ENCODE data around the gene ZFP57.
"Not testable (repeated sequence)": the region's sequence is repeated elsewhere in the genome, so short reads cannot be mapped to it uniquely, and the experiment has no call there.

Gene ZFP57

DNA sequence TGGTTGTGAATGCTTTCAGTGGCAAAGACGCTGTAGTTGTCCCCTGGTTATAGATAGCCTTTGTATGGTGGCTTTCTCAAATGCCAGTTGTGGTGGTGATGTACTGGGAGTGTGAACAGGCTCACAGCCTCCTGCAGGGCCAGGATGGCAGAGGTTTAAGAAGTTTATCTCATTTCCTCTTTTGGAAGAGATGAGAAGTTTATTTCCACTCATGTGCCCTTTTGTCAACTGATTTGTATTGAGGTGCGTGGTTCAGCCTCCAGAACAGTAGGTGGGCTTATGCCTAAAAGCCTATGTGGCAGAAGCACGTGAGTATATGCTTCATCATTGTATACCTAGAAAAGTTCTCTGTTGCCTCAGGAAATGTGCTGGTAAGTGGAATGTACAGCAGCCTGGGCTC, 13.7 kb upstream of the ZFP57 start:
- no peak for DNase-seq

DNA sequence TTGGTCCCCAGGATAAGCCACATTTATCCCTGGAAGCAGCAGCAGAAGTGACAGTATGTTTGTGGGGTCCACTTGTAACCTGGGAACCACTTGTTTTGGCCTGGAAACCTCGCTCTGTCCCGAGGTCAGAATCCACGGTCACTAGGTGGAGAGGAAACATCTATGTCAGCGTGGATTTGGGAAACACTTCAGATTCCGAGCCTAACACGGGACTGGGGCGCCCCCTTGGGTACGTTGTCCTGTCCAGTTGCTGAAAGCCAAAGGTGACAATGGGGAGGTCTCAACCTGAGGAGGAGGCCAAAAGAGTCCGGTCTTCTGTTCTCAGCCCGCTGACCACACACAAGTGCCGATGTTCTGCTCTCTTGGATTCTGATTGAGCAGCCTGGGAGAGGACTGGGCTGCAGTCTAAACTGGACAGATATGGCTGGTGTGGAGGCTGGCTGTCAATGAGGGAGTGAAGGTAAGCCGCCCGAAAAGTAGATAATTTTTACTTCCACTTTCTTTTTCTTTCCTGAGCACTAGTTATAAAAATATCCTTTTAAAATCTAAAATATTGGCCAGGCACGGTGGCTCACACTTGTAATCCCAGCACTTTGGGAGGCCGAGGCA, 4.9 kb upstream of the ZFP57 start:
- DNase-seq, result no peak

DNA sequence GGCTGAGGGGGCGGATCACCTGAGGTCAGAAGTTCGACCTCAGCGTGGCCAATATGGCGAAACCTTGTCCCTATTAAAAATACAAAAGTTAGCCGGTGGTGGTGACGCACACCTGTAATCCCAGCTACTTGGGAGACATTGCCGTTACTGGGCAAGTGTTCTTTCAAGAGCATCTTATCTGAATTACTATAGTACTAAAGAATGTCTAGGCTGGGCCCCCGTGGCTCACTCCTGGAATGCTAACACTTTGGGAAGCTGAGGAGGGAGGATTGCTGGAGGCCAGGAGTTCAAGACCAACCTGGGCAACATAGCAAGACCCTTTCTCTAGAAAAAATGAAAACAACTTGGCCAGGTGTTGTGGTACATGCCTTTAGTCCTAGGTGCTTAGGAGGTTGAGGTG, 859 bp upstream of the ZFP57 start:
- no peak for DNase-seq

GRCh38 chr6:29680416-29680815, 536 bp downstream of the ZFP57 start:
- no peak for DNase-seq

GRCh38 chr6:29679962-29680361, 990 bp downstream of the ZFP57 start:
- DNase-seq, result no peak

- no peak for DNase-seq
Observed at GRCh38 chr6:29678114-29678513, 2.8 kb downstream of the ZFP57 start.

DNA sequence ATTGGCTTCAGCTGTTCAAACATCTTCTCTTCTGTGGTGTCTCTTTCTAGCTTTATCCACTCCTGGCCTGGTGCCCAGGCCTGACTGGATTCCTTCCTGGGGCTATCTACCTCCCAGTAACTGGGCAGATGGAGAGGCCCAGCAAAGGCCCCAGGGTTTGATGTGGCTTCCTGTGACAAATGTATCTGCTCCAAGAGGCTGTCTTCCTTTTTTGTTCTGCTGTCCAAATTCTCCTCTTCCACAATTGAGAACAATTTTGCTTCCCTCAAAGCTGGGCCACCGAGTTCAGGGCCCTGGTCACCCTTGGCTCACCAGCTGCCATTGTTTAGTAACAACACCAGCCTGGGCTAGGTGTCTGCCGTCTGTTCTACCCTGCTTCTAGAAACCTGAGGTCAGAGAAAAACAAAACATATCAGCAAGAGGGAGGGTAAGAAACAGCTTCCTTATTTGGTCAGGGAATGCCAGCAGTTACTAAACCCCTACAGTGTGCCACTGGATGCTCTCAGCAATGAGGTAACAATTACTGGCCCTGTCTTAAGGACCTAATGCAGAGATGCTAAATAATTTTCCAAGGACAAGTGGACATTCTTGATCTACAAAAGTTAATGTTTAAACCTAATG, 3.9 kb downstream of the ZFP57 start:
- no peak for DNase-seq

- no peak for DNase-seq
Observed at GRCh38 chr6:29675561-29675960, 5.4 kb downstream of the ZFP57 start.

DNA sequence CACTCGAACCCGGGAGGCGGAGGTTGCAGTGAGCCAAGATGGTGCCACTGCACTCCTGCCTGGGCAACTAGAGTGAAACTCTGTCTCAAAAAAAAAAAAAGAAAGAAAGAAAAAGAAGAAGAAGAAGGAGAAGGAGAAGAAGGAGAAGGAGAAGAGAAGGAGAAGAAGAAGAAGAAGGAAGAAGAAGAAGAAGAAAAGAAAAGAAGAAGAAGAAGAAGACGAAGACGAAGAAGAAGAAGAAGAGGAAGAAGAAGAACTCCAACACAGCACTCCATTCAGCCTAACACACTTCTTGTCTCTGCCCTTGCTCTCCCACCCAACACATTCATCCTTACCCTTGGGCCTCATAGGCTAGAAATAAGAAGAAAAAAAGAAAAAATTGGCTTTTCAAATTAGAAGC, 6.9 kb downstream of the ZFP57 start:
- DNase-seq, result no peak

GRCh38 chr6:29673161-29673560, 7.8 kb downstream of the ZFP57 start:
- DNase-seq, result no peak

DNA sequence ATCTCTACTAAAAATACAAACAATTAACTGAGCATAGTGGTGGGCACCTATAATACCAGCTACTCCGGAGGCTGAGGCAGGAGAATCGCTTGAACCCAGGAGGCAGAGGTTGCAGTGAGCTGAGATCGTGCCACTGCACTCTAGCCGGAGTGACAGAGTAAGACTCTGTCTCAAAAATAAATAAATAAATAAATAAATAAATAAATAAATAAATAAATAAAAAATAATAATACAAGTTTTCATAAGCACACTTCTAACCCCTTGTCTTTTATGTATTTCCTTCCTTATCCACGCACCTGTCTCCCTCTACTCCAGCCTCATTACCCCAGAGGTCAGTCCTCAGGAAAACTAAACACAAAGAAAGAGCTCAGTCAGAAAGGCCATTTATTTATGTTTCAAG, 8.8 kb downstream of the ZFP57 start:
- DNase-seq, result not testable (repeated sequence)

DNA sequence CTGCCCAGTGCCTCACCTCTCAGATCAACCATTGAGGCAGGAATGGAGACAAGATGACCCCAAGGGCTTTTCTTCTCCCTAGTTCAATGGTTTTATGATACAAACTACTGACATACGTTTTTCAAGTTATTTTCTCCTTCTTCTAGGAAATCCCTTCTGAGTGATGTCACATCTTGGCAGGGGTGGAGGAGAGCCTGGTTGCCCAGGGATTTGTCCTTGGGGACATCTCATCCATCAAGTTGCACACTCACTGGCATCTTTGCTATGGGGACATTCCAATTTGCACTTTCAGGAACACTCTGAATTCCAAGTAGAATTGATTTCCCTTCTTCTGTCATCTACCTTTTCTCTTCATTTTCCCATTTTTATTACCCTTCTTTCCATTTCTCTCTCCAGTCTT, 9.9 kb downstream of the ZFP57 start:
- no peak for DNase-seq

GRCh38 chr6:29667158-29667557, 13.8 kb downstream of the ZFP57 start:
- no peak for DNase-seq

GRCh38 chr6:29666826-29667130, 14.2 kb downstream of the ZFP57 start:
- no peak for DNase-seq

DNA sequence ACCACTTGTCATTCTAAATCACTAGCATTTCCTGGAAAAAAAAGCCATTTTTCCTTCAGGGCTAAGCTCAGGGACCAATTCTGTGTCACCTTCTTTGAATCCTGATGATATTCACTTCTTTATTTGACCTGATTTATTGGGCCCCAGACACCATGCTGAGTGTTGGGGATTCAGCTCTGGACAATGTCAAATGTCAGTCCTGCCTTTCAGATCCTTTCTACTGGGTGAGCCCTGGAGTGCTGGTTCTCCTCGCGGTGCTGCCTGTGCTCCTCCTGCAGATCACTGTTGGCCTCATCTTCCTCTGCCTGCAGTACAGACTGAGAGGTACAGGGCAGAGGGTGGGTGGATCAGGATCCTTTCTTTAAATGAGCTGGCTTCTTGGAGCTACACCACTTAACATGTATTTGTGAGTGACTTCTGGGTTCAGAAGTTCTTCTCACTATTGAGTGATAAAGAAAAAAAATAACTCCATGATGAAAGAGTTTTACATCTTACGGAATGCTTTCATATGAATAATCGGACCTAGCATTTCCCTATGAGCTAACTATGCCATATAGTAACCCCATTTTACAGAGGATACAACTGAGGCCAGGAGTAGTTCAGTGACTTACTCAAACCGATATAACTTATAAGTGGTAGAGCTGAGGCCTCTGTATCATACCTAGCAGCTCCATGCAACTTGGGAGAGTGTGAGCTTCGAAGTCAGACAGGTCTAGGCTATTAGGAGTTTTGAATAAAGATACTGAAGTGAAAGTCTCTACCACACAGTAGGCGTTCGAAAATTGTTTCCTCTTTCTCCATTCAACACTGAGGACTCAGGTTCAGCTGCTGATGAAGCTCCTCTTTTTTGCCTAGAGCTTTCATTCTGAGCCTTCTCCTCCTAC, 14.8 kb downstream of the ZFP57 start:
- DNase-seq, result no peak

- DNase-seq, result no peak
Observed at GRCh38 chr6:29663300-29664042, 17.5 kb downstream of the ZFP57 start.

GRCh38 chr6:29661502-29662141, 19.3 kb downstream of the ZFP57 start:
- not testable (repeated sequence) for DNase-seq

GRCh38 chr6:29661071-29661470, 19.9 kb downstream of the ZFP57 start:
- DNase-seq, result no peak

DNA sequence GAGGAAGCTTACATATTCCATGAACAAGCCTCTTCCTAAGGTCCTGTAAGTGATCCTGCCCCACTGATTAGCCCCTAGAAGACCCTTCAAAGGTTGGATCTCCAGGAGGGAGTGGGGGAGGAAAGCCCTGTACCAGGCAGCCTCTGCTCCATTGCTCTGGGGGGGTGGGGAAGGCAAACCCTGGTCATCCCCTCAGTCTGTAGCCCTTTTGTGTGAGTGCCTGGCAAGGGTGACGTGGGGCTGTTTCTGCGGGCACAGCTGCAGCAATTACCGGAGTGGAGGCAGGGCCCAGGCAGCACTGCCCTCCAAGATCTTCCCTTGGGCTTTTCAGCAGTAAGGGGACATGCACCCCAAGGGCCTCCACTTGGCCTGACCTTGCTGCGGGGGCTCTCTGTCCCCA, 24.2 kb downstream of the ZFP57 start, which contains the start of gene MOG:
Gene MOG (plus strand): TSS at position 295 of the 400 bp plus-strand sequence. CDS start 118 bp downstream, outside the sequence.
- DNase-seq, result no peak

DNA sequence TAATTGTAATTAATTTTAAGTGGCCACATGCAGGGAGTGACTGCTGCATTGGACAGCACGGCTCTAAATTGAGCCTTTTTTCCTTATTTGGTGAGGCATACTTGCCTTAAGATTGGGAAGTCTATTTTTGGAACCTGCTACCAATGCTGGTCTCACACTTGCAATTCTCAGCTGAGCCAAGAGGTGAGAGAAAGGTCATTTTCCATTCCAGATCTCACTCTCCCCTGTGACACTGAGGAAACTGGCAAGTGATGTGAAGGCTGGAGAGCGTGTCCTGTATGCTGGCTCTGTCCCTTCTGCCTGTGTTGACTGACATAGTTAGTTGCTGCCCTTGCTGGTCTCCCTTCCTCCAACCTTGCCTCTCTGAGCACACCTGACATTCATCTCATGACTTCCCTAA, 24.8 kb downstream of the ZFP57 start:
- no peak for DNase-seq

- DNase-seq, result no peak
Observed at GRCh38 chr6:29655658-29656057, 25.3 kb downstream of the ZFP57 start.

- peak; percentile 67 for DNase-seq
Observed at GRCh38 chr6:29653452-29654038, 27.4 kb downstream of the ZFP57 start.

DNA sequence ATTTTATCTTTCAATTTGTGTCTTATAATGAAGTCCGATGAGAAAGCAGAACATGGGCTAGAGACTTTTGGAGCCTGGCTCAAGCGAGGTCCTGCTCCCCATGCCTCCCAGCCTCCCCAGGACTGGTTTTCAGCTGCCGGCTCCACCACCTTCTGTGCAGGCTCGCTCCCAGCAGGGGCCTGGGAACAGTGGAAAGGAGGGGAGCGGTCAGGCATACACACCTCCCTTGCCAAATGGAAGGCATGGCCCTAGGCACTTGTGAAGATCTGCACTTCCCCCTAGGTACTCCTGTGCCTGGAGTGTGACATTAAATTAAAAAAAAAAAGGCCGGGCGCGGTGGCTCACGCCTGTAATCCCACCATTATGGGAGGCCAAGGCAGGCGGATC, 28.8 kb downstream of the ZFP57 start:
- no peak for DNase-seq
